C4-2B (cell line): ENCODE measurements around the gene BPGM.

Experiments used
- ZFX ChIP-seq: fragments of 450-650 bp; IDR thresholded peaks from 2 replicates; pipeline ENCODE4 v1.6.1; 2017
- TF ChIP-seq, protein P1 (sequence below): fragments of 450-650 bp; conservative IDR thresholded peaks from 2 replicates; pipeline ENCODE4 v1.5.1; 2017; ENCODE audit warnings: mild to moderate bottlenecking

DNA sequence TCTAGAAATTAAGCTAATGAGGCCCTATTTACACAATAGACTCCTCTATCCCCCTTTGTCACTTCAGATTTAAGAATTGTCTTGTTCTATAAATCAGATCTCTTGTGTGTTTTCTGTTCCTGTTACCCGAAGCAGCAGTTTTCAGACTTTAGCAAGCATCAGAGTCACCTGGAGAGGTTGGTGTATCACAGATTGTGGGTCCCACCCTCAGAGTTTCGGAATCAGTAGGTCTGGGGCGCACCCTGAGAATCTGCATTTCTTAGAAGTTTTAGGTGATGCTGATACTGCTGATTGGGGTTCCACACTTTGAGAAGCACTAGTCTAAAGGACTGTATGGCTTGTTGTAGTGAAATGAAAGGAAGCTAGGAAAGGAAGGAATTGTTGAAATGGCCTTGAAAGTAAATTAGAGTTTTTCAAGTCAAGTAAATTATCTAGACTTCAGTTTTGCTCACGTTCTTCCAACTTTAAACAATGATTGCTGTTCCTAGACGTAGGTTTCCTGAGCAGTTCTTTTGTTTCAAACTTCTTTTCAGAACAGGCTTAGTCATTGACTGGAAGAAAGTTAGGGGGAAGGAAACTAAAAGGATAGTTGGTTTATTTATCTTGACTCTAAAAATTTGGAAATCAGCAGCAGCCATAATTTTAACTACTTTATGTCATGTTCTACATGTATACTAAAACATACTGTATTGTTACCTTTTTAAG lies 15.7 kb downstream of the BPGM start:
- TF ChIP-seq, protein P1, sequence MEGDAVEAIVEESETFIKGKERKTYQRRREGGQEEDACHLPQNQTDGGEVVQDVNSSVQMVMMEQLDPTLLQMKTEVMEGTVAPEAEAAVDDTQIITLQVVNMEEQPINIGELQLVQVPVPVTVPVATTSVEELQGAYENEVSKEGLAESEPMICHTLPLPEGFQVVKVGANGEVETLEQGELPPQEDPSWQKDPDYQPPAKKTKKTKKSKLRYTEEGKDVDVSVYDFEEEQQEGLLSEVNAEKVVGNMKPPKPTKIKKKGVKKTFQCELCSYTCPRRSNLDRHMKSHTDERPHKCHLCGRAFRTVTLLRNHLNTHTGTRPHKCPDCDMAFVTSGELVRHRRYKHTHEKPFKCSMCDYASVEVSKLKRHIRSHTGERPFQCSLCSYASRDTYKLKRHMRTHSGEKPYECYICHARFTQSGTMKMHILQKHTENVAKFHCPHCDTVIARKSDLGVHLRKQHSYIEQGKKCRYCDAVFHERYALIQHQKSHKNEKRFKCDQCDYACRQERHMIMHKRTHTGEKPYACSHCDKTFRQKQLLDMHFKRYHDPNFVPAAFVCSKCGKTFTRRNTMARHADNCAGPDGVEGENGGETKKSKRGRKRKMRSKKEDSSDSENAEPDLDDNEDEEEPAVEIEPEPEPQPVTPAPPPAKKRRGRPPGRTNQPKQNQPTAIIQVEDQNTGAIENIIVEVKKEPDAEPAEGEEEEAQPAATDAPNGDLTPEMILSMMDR: no peak
- no peak for TF ChIP-seq ZFX
